22Rv1 (cell line): ENCODE measurements around the gene ITFG2.

Experiments
- CTCF ChIP-seq: fragments of 450-650 bp; IDR thresholded peaks from 2 replicates; pipeline ENCODE4 v1.5.1; 2017; ENCODE audit warnings: mild to moderate bottlenecking
- ZFX ChIP-seq: fragments of 450-650 bp; IDR thresholded peaks from 2 replicates; pipeline ENCODE4 v1.6.1; 2017; ENCODE audit warnings: antibody characterized with exemption, borderline replicate concordance

GRCh38 chr12:2819810-2820209, 7.3 kb downstream of the ITFG2 start:
- TF ChIP-seq CTCF (no peak), ZFX (no peak)
